ENCODE results near the gene KLK2. TPM values are rescaled to one million over a fixed set of nuclear protein-coding genes. Genes with fewer than 3 reads are reported as not detected.
A peak's percentile ranks its signal among the peaks of the same experiment; 100 is the strongest.

The KLK2 gene
- total and polyA plus RNA-seq, 8 donors = not detected

- Histone ChIP-seq H3K27ac (no peak overlapping the region), H3K4me1 (no peaks in the 10 kb centered on the region), H3K4me3 (no peak overlapping the region), H3K27me3 (peaks cover 0 to 64% of the 10 kb centered on the region in 2 donors), H3K36me3 (no peaks in the 10 kb centered on the region), H3K9me3 (no peaks in the 10 kb centered on the region)
- intact Hi-C loops (cut with DNase I) = no loop called here
- DNase-seq (no peak), ATAC-seq (no peak)
- TF ChIP-seq CTCF (IDR thresholded peaks at IDR 0.05) = no peak
These were observed 22.5 kb upstream of the KLK2 start for GRCh38 chr19:50850738-50851137.

- Histone ChIP-seq H3K4me3 (no peak overlapping the region), H3K9me3 (no peaks in the 10 kb centered on the region), H3K4me1 (no peaks in the 10 kb centered on the region), H3K27ac (no peak overlapping the region), H3K36me3 (no peaks in the 10 kb centered on the region), H3K27me3 (peaks cover 0 to 70% of the 10 kb centered on the region in 2 donors)
- intact Hi-C loops (cut with DNase I) = no loop called here
- ATAC-seq (no peak), DNase-seq (peak in 1 of 4 donors; percentile 52)
- TF ChIP-seq CTCF (IDR thresholded peaks at IDR 0.05) = no peak
These were observed 21.6 kb upstream of the KLK2 start for GRCh38 chr19:50851620-50852019.

GRCh38 chr19:50854636-50855410 lies 18.4 kb upstream of the KLK2 start, which contains the start of gene KLK3:
TSS of gene KLK3 (plus strand) at chr19:50854915. CDS start at chr19:50854956, 41 bp downstream.
- Histone ChIP-seq H3K4me3 (no peak within 1 kb of the TSS), H3K9me3 (no peaks in the 10 kb centered on the region), H3K27me3 (peaks cover 0 to 88% of the 10 kb centered on the region in 2 donors), H3K4me1 (no peaks in the 10 kb centered on the region), H3K27ac (no peak within 1 kb of the TSS), H3K36me3 (no peaks in the 10 kb centered on the region)
- ATAC-seq (no peak), DNase-seq (peak in 1 of 4 donors; percentile 44)
- intact Hi-C loops (cut with DNase I) = no loop called here
- no peak for TF ChIP-seq CTCF (IDR thresholded peaks at IDR 0.05)

- intact Hi-C loops (cut with DNase I) = no loop called here
- Histone ChIP-seq H3K36me3 (no peaks in the 10 kb centered on the region), H3K4me3 (no peak overlapping the region), H3K27ac (no peak overlapping the region), H3K27me3 (peaks cover 0 to 88% of the 10 kb centered on the region in 2 donors), H3K4me1 (no peaks in the 10 kb centered on the region), H3K9me3 (peaks cover 0 to 7% of the 10 kb centered on the region in 2 donors)
- no peak for TF ChIP-seq CTCF (IDR thresholded peaks at IDR 0.05)
- DNase-seq (no peak), ATAC-seq (no peak)
These were observed 15.9 kb upstream of the KLK2 start for GRCh38 chr19:50857366-50857765.

GRCh38 chr19:50858886-50859285 lies 14.4 kb upstream of the KLK2 start:
- peak in 1 of 4 donors; percentile 54 for DNase-seq
- TF ChIP-seq CTCF (IDR thresholded peaks at IDR 0.05) = no peak
- Histone ChIP-seq H3K27me3 (peaks cover 0 to 81% of the 10 kb centered on the region in 2 donors), H3K4me1 (no peaks in the 10 kb centered on the region), H3K9me3 (peaks cover 0 to 7% of the 10 kb centered on the region in 2 donors), H3K27ac (no peak overlapping the region), H3K4me3 (no peak overlapping the region), H3K36me3 (no peaks in the 10 kb centered on the region)
- intact Hi-C loops (cut with DNase I) = no loop called here
- ATAC-seq = no peak

Measured in left lung (tissue), 10 donors.